ENCODE data around the gene MCMBP. TPM values are rescaled to one million over a fixed set of nuclear protein-coding genes. Genes with fewer than 3 reads are reported as not detected.

Gene MCMBP
- total and polyA plus RNA-seq, 11 donors = 8.7 to 39.4 (median 29.7) TPM

GRCh38 chr10:119863951-119864565 is 8.6 kb downstream of the MCMBP start:
- intact Hi-C loops (cut with DNase I) = loop anchor here in 4 of 10 donors (5.0 to 10.0 kb wide), 2 partner anchors 177 to 259 kb away; no protein-coding TSS in a partner anchor
- H3K36me3 ChIP-seq = no peaks in the 10 kb centered on the region
- H3K27me3 ChIP-seq = no peaks in the 10 kb centered on the region
- no peak overlapping the region for H3K27ac ChIP-seq
- H3K9me3 ChIP-seq = peaks cover 0 to 10% (median 0%) of the 10 kb centered on the region in 12 donors
- WGBS, 4 donors = 58 to 67% (median 61%) methylated on average over 4 of the region's 4 CpGs
- no peak for TF ChIP-seq POLR2A (IDR thresholded peaks at IDR 0.05)
- TF ChIP-seq CTCF (IDR thresholded peaks at IDR 0.05) = no peak
- DNase-seq = no peak
- no peak overlapping the region for H3K4me3 ChIP-seq
- peaks cover 0 to 28% (median 4%) of the 10 kb centered on the region in 12 donors for H3K4me1 ChIP-seq
- ATAC-seq = no peak

- no peak for TF ChIP-seq CTCF (IDR thresholded peaks at IDR 0.05)
- no peak for TF ChIP-seq POLR2A (IDR thresholded peaks at IDR 0.05)
Observed at GRCh38 chr10:119862524-119862923, 10.1 kb downstream of the MCMBP start.

GRCh38 chr10:119860866-119861607 is 11.6 kb downstream of the MCMBP start:
- Histone ChIP-seq H3K27me3 (no peaks in the 10 kb centered on the region), H3K27ac (no peak overlapping the region), H3K36me3 (peaks cover 0 to 28% (median 20%) of the 10 kb centered on the region in 9 donors), H3K4me1 (peaks cover 0 to 9% (median 0%) of the 10 kb centered on the region in 12 donors), H3K9me3 (peaks cover 0 to 10% (median 0%) of the 10 kb centered on the region in 12 donors), H3K4me3 (no peak overlapping the region)
- WGBS, 4 donors = 75 to 81% (median 78%) methylated on average over 7 of the region's 7 CpGs
- no peak for TF ChIP-seq POLR2A (IDR thresholded peaks at IDR 0.05)
- TF ChIP-seq CTCF (IDR thresholded peaks at IDR 0.05) = no peak
- intact Hi-C loops (cut with DNase I) = loop anchor here in 4 of 10 donors (5.0 to 10.0 kb wide), 2 partner anchors 174 to 256 kb away; no protein-coding TSS in a partner anchor
- DNase-seq (no peak), ATAC-seq (no peak)

More at GRCh38 chr10:119862524-119862923, 10.1 kb downstream of the MCMBP start:
- no peak overlapping the region for H3K27ac ChIP-seq
- peaks cover 0 to 13% (median 8%) of the 10 kb centered on the region in 9 donors for H3K36me3 ChIP-seq
- peaks cover 0 to 13% (median 1%) of the 10 kb centered on the region in 12 donors for H3K4me1 ChIP-seq
- ATAC-seq (no peak), DNase-seq (no peak)
- intact Hi-C loops (cut with DNase I) = loop anchor here in 4 of 10 donors (5.0 to 10.0 kb wide), 2 partner anchors 175 to 258 kb away; no protein-coding TSS in a partner anchor
- peaks cover 0 to 10% (median 0%) of the 10 kb centered on the region in 12 donors for H3K9me3 ChIP-seq
- H3K4me3 ChIP-seq = no peak overlapping the region
- WGBS, 4 donors = 82 to 87% (median 86%) methylated on average over 1 of the region's 1 CpG
- H3K27me3 ChIP-seq = no peaks in the 10 kb centered on the region

All from heart left ventricle (tissue), 16 donors.